HepG2 (cell line): ENCODE measurements around the gene TAF6. TPM values are rescaled to one million over a fixed set of nuclear protein-coding genes. Genes with fewer than 3 reads are reported as not detected.

Source experiments
- ATAC-seq: fragments of 200-7000 bp; cut with Tn5 transposase; 3 replicates; pipeline ENCODE4 v1.9.1; 2020; ENCODE audit warnings: mild to moderate bottlenecking, moderate library complexity
- BruUV-seq: library from RNA; stranded (reverse); fragments of 400-500 nt; replicated peaks from 2 replicates; lab custom pipeline; 2021; lab: Mats Ljungman, UMichigan
- CTCF ChIA-PET: fragments of 300-600 bp; formaldehyde crosslinking; extraction: SDS; loops from one replicate; lab custom pipeline; 2021; ENCODE audit warnings: low total read pairs, inconsistent platforms, low intra/inter-chr PET ratio; lab: Yijun Ruan, JAX
- POLR2A ChIA-PET: fragments of 350-600 bp; sonication (Branson Sonifier 250); formaldehyde crosslinking; loops from one replicate; lab custom pipeline; 2020; ENCODE audit warnings: antibody characterized with exemption, inconsistent platforms; lab: Yijun Ruan, JAX
- DNase-seq: peaks from one replicate; pipeline ENCODE4 v3.0.0-alpha.2; 2015; ENCODE audit warnings: low spot score
- FAIRE-seq: peaks from 3 replicates; lab custom pipeline; 2011; peaks lifted over from hg19 to GRCh38; lab: Jason Lieb, UNC
- H2AFZ ChIP-seq: one replicate; pipeline ENCODE4 v1.6.1; 2011; ENCODE audit warnings: low read length, inconsistent platforms
- H3K27ac ChIP-seq: fragments of 300-600 bp; 3 replicates; pipeline ENCODE4 v1.8.0; 2011; ENCODE audit warnings: mixed run types, mild to moderate bottlenecking, mixed read lengths, low read length, inconsistent platforms; ENCODE audit not compliant: insufficient read depth; ENCODE audit errors: extremely low read length
- H3K27me3 ChIP-seq, 2 experiments: fragments of 200-600 bp in 1 of 2; 2 replicates in 1 of 2; 3 replicates in 1 of 2; pipeline versions ENCODE4 v1.6.0 to v1.8.0; 2011; ENCODE audit warnings: low read length in 2 of 2, mild to moderate bottlenecking in 2 of 2, moderate library complexity in 2 of 2, inconsistent platforms in 1 of 2; ENCODE audit not compliant: insufficient read depth in 2 of 2, control insufficient read depth in 1 of 2
- H3K36me3 ChIP-seq, 2 experiments: fragments of 200-600 bp in 1 of 2; replicated peaks in 1 of 2; 2 replicates in 1 of 2; 3 replicates in 1 of 2; pipeline versions ENCODE4 v1.5.1 to v1.8.0; 2011; ENCODE audit warnings: low read length in 2 of 2, inconsistent platforms in 1 of 2; ENCODE audit not compliant: insufficient read depth in 2 of 2, control insufficient read depth in 1 of 2
- H3K4me1 ChIP-seq: 2 replicates; pipeline ENCODE4 v1.5.1; 2012; ENCODE audit warnings: low read length, inconsistent platforms; ENCODE audit not compliant: insufficient read depth
- H3K4me2 ChIP-seq: 2 replicates; pipeline ENCODE4 v1.6.0; 2011; ENCODE audit warnings: low read depth, low read length, inconsistent platforms
- H3K4me3 ChIP-seq, 3 experiments: fragments of 200-600 bp in 1 of 3; sonication (generic), shearing (Covaris generic) in 1 of 3; replicated peaks in 1 of 3; 2 replicates each; pipeline ENCODE4 v1.5.1; 2011 to 2016; ENCODE audit warnings: low read length in 3 of 3, inconsistent platforms in 2 of 3, low read depth in 2 of 3, mild to moderate bottlenecking in 2 of 3, control low read depth in 1 of 3, mixed read lengths in 1 of 3; ENCODE audit not compliant: insufficient read depth in 1 of 3
- H3K79me2 ChIP-seq: one replicate; pipeline ENCODE4 v1.6.1; 2011; ENCODE audit warnings: low read length, inconsistent platforms; ENCODE audit not compliant: insufficient read depth
- H3K9ac ChIP-seq: 2 replicates; pipeline ENCODE4 v1.6.0; 2011; ENCODE audit warnings: mild to moderate bottlenecking, low read depth, low read length, inconsistent platforms; ENCODE audit not compliant: insufficient read depth
- H3K9me3 ChIP-seq: 2 replicates; pipeline ENCODE4 v1.5.1; 2012; ENCODE audit warnings: mild to moderate bottlenecking, low read length
- H4K20me1 ChIP-seq: 2 replicates; pipeline ENCODE4 v1.6.0; 2011; ENCODE audit warnings: inconsistent platforms, mild to moderate bottlenecking, low read length, moderate library complexity; ENCODE audit not compliant: insufficient read depth
- GATAD1 ChIP-seq: IDR thresholded peaks from 2 replicates; pipeline ENCODE4 v1.6.1; 2016; ENCODE audit warnings: missing genetic modification reagents, missing compliant biosample characterization
- HOXA9 ChIP-seq: sonication (generic); formaldehyde crosslinking; IDR thresholded peaks from 2 replicates; pipeline ENCODE4 v1.8.1; 2022; ENCODE audit warnings: missing genetic modification reagents, mild to moderate bottlenecking, moderate library complexity, borderline replicate concordance
- KLF15 ChIP-seq: sonication (generic); formaldehyde crosslinking; IDR thresholded peaks from 2 replicates; pipeline ENCODE4 v1.8.1; 2023; ENCODE audit warnings: borderline replicate concordance, mild to moderate bottlenecking, inconsistent platforms, missing genetic modification reagents, mixed read lengths
- TAF1 ChIP-seq: sonication (generic); formaldehyde crosslinking; IDR thresholded peaks from 2 replicates; pipeline ENCODE4 v1.4.0; 2020; ENCODE audit warnings: missing genetic modification reagents
- ZKSCAN8 ChIP-seq: IDR thresholded peaks from 2 replicates; pipeline ENCODE4 v1.6.1; 2016; ENCODE audit warnings: borderline replicate concordance, missing genetic modification reagents, missing compliant biosample characterization
- ZNF567 ChIP-seq: sonication (generic); formaldehyde crosslinking; IDR thresholded peaks from 2 replicates; pipeline ENCODE4 v1.8.1; 2023; ENCODE audit warnings: mild to moderate bottlenecking, missing genetic modification reagents, borderline replicate concordance
- WGBS: methylation state at CpG from one replicate; pipeline ENCODE4 v1.1.6; 2017; ENCODE audit warnings: low lambda C conversion rate; 5-methylcytosine and 5-hydroxymethylcytosine counted together
- in situ Hi-C: cut with HindIII; loops from 2 replicates; pipeline ENCODE4 v1.10.0; 2017; ENCODE audit warnings: low pct_unique_long_range_greater_than_20kb; ENCODE audit not compliant: extremely low pct_ligation_motif_present
- intact Hi-C: fragments of 100-400 bp; cut with micrococcal nuclease; formaldehyde crosslinking; loops from one replicate; pipeline ENCODE4 v1.10.0; 2022; ENCODE audit not compliant: unreplicated experiment
- polyA plus RNA-seq, 8 experiments: library from polyadenylated mRNA; depleted of rRNA in 3 of 8; stranded (reverse) in 7 of 8; unstranded in 1 of 8; fragments of >200 nt; fragmentation: Illumina TruSeq in 4 of 8; extraction: Trizol in 4 of 8; gene quantifications; 2 replicates each; pipeline versions ENCODE4 v1.2.1 to v1.2.3, GENCODE V29; 2011 to 2016; ENCODE audit warnings: low read depth in 4 of 8, missing spikeins in 1 of 8, mixed read lengths in 1 of 8; ENCODE audit not compliant: insufficient read depth in 1 of 8
- total RNA-seq, 5 experiments: library from RNA; depleted of rRNA; stranded (reverse); fragments of >200 nt; fragmentation: Illumina TruSeq; extraction: Trizol; gene quantifications; 2 replicates each; pipeline ENCODE4 v1.2.3, GENCODE V29; 2016; ENCODE audit warnings: low read depth in 1 of 5
- TF ChIP-seq, protein P1 (sequence below): sonication (generic); formaldehyde crosslinking; IDR thresholded peaks from 2 replicates; pipeline ENCODE4 v1.4.0; 2020; ENCODE audit warnings: mild to moderate bottlenecking, missing genetic modification reagents, borderline replicate concordance
- TF ChIP-seq, protein P2 (sequence below): sonication (generic); formaldehyde crosslinking; IDR thresholded peaks from 2 replicates; pipeline ENCODE4 v1.5.0; 2020; ENCODE audit warnings: missing genetic modification reagents, mild to moderate bottlenecking, borderline replicate concordance
- TF ChIP-seq, protein P3 (sequence below): sonication (generic); formaldehyde crosslinking; IDR thresholded peaks from 2 replicates; pipeline ENCODE4 v1.5.0; 2020; ENCODE audit warnings: mild to moderate bottlenecking, missing genetic modification reagents, borderline replicate concordance
- TF ChIP-seq, protein P4 (sequence below): conservative IDR thresholded peaks from 2 replicates; pipeline ENCODE4 v1.6.1; 2018; ENCODE audit warnings: missing genetic modification reagents

The TAF6 gene
- total and polyA plus RNA-seq, 2 of the 13 experiments (the other 11 are each of a cell fraction or from before 2014, with no cell fraction given), result 12.9 to 18.8 TPM

DNA sequence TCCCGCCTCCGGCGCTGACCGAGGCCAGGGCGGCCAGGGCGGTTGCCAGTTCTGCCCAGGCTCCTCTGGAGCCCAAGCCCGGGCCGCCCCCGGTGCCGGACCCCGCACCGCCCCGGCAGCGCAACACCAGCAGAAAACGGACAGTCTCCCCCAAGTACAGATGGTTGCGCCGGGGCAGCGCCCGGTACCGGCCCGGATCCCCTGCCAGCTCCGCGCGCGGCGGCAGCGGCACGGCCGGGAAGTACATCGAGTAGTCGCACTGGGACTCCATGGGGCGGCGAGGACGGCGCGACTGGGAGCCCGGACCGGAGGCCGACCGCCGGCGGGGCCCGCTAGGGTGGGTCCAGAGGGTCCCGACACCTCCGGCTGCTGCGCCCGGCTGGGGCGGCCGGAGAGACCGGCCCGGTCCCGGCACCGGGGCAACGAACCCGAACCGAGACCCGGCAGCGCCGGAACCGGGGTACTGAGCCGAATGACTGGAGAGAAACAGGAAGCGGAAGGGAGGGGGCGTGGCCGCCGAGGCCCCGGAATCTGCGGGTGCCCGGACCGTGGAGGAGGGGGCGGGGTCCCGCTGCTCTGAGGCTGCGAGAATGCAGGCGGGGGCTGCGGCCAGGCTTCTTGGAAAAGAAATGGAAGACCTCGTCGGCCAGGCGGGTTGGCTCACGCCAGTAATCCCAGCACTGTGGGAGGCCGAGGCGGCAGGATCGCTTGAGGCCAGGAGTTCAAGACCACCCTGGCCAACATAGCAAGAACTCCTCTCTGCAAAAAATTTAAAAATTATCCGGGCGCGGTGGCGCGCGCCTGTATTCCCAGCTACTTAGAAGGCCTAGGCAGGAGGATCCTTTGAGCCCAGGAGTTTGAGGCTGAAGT lies 39.3 kb upstream of the TAF6 start, which contains the start of gene TRAPPC14 (continued):
- TF ChIP-seq, protein P1, sequence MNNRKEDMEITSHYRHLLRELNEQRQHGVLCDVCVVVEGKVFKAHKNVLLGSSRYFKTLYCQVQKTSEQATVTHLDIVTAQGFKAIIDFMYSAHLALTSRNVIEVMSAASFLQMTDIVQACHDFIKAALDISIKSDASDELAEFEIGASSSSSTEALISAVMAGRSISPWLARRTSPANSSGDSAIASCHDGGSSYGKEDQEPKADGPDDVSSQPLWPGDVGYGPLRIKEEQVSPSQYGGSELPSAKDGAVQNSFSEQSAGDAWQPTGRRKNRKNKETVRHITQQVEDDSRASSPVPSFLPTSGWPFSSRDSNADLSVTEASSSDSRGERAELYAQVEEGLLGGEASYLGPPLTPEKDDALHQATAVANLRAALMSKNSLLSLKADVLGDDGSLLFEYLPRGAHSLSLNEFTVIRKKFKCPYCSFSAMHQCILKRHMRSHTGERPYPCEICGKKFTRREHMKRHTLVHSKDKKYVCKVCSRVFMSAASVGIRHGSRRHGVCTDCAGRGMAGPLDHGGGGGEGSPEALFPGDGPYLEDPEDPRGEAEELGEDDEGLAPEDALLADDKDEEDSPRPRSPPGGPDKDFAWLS (CRISPR knock-in tag), result no peak
- no peak for TF ChIP-seq ZKSCAN8 (CRISPR knock-in tag)
- TF ChIP-seq, protein P2, sequence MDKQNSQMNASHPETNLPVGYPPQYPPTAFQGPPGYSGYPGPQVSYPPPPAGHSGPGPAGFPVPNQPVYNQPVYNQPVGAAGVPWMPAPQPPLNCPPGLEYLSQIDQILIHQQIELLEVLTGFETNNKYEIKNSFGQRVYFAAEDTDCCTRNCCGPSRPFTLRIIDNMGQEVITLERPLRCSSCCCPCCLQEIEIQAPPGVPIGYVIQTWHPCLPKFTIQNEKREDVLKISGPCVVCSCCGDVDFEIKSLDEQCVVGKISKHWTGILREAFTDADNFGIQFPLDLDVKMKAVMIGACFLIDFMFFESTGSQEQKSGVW (CRISPR knock-in tag), result no peak
- TF ChIP-seq, all 625 proteins: peak for 186

DNA sequence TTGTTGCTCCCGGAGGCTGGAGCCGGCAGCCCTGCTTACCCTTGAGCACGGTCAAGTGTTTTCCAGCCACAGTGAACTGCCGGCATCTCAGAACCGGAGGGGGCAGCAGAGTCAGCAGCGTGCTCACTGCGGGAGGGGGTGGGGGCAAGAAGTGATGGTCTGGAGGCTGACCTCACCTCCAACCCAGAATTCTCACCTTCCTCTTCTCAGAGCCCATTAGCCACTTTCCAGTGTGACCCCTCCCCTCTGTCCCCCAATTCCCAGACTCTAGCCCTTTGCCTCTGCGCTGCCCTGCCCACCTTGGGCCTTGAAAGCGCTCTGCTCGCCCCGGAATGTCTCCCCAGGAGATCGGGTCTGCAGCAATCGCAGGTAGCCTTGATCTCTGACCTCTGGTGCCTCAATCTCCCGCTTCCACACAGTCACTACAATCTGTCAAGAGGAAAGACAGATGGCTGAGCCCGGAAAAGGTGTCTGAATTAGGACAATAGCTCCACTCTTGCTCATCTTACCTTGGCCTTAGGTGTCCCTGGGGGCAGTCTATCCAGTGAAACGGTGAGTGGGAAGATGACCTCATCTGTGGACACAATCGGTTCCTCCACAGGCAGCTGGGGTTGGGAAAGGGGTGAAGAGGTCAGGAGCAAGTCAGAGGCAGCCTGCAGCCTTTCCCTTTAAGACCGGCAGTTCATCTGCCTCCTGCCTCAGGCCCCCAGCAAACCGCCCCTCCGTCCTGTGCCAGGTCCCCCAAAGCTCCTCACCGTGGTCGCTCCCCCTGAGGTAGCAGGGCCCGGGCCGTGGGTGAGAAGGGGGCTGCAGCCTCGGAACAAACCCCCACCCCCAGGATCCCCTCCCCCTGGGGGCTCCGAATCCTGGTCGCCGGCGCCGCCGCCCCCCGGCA lies 38.4 kb upstream of the TAF6 start:
- WGBS, result 14% methylated on average over 18 of the region's 32 CpGs
- H3K4me1 ChIP-seq, result peaks cover 56% of the 10 kb centered on the region
- FAIRE-seq (peak; percentile 65), DNase-seq (peak; percentile 85), ATAC-seq (peak; percentile 67)
- H2AFZ ChIP-seq, result no peak overlapping the region
- peak overlapping the region; percentile 80 for H3K27ac ChIP-seq
- in situ Hi-C loops, result no loop called here
- H3K36me3 ChIP-seq, result peaks cover 6 to 24% of the 10 kb centered on the region in 2 experiments
- ChIA-PET POLR2A (interaction anchor here (0.9 to 2.1 kb wide), 4 partner anchors 9 to 57 kb away, joined by 3 to 25 read pairs (median 4); partner anchors contain the start of gene LAMTOR4), CTCF (no interaction called here)
- peaks cover 6% of the 10 kb centered on the region; the same call in 1 of the 2 replicates for H4K20me1 ChIP-seq
- H3K79me2 ChIP-seq, result peaks cover under 1% of the 10 kb centered on the region
- intact Hi-C loops, result no loop called here
- BruUV-seq, result TSS peak; percentile 59
- H3K27me3 ChIP-seq, result peaks cover 0 to 7% of the 10 kb centered on the region in 2 experiments; a peak in 1 of 5 replicates
- H3K4me2 ChIP-seq, result peak overlapping the region; percentile 75
- peak overlapping the region; percentile 90 to 99 (median 92) for H3K4me3 ChIP-seq
- no peaks in the 10 kb centered on the region for H3K9me3 ChIP-seq
- peak overlapping the region; percentile 90 for H3K9ac ChIP-seq
- TF ChIP-seq TAF1 (CRISPR knock-in tag) (0 out of 2 replicates have a peak, but pooled peaks have one; percentile 19), ZNF567 (no peak), HOXA9 (peak; percentile 30; the same call in 1 of the 2 replicates), KLF15 (no peak), GATAD1 (CRISPR knock-in tag) (peak; percentile 43; the same call in 1 of the 2 replicates)
- TF ChIP-seq, protein P3, sequence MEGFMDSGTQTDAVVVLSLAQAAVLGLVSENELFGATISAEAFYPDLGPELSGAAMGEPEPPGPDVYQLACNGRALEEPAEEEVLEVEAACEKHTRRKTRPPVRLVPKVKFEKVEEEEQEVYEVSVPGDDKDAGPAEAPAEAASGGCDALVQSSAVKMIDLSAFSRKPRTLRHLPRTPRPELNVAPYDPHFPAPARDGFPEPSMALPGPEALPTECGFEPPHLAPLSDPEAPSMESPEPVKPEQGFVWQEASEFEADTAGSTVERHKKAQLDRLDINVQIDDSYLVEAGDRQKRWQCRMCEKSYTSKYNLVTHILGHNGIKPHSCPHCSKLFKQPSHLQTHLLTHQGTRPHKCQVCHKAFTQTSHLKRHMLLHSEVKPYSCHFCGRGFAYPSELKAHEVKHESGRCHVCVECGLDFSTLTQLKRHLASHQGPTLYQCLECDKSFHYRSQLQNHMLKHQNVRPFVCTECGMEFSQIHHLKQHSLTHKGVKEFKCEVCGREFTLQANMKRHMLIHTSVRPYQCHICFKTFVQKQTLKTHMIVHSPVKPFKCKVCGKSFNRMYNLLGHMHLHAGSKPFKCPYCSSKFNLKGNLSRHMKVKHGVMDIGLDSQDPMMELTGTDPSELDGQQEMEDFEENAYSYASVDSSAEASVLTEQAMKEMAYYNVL (CRISPR knock-in tag), result no peak
- TF ChIP-seq, protein P4, sequence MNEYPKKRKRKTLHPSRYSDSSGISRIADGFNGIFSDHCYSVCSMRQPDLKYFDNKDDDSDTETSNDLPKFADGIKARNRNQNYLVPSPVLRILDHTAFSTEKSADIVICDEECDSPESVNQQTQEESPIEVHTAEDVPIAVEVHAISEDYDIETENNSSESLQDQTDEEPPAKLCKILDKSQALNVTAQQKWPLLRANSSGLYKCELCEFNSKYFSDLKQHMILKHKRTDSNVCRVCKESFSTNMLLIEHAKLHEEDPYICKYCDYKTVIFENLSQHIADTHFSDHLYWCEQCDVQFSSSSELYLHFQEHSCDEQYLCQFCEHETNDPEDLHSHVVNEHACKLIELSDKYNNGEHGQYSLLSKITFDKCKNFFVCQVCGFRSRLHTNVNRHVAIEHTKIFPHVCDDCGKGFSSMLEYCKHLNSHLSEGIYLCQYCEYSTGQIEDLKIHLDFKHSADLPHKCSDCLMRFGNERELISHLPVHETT, result peak; percentile 77
